Endodermal cell (in vitro differentiated cells): ENCODE results near the gene SINHCAF. TPM values are rescaled to one million over a fixed set of nuclear protein-coding genes. Genes with fewer than 3 reads are reported as not detected.

ENCODE experiments used
- DNase-seq: peaks from one replicate; pipeline ENCODE4 v3.0.0-alpha.2; 2017
- H3K27ac ChIP-seq: 2 replicates; pipeline ENCODE4 v1.5.1; 2013; ENCODE audit warnings: mild to moderate bottlenecking, low read depth, low read length, moderate library complexity
- H3K27me3 ChIP-seq: 2 replicates; pipeline ENCODE4 v1.6.1; 2013; ENCODE audit warnings: mild to moderate bottlenecking, low read length, moderate library complexity; ENCODE audit not compliant: insufficient read depth, control insufficient read depth, poor library complexity, severe bottlenecking
- H3K36me3 ChIP-seq: 2 replicates; pipeline ENCODE4 v1.7.0; 2013; ENCODE audit warnings: mild to moderate bottlenecking, low read length, moderate library complexity; ENCODE audit not compliant: control insufficient read depth, insufficient read depth
- H3K4me1 ChIP-seq: one replicate; pipeline ENCODE4 v1.7.0; 2013; ENCODE audit warnings: low read length; ENCODE audit not compliant: control insufficient read depth, insufficient read depth
- H3K4me3 ChIP-seq: 2 replicates; pipeline ENCODE4 v1.5.1; 2013; ENCODE audit warnings: mild to moderate bottlenecking, low read length, moderate library complexity
- H3K9ac ChIP-seq: 2 replicates; pipeline ENCODE4 v1.6.1; 2013; ENCODE audit warnings: mild to moderate bottlenecking, low read length, moderate library complexity; ENCODE audit not compliant: poor library complexity, severe bottlenecking; ENCODE audit errors: extremely low read depth
- H3K9me3 ChIP-seq: 2 replicates; pipeline ENCODE4 v1.6.1; 2013; ENCODE audit warnings: mild to moderate bottlenecking, low read length, moderate library complexity; ENCODE audit not compliant: control insufficient read depth
- H3K27ac Mint-ChIP-seq: 2 replicates; pipeline ENCODE4 v1.8.0; 2020; ENCODE audit warnings: mixed read lengths
- H3K27me3 Mint-ChIP-seq: 2 replicates; pipeline ENCODE4 v1.8.0; 2021; ENCODE audit warnings: mild to moderate bottlenecking, mixed read lengths; ENCODE audit not compliant: insufficient read depth
- H3K36me3 Mint-ChIP-seq: 2 replicates; pipeline ENCODE4 v1.8.0; 2020; ENCODE audit warnings: low read depth, mixed read lengths
- H3K4me1 Mint-ChIP-seq: 2 replicates; pipeline ENCODE4 v1.8.0; 2020; ENCODE audit warnings: mixed read lengths
- H3K4me3 Mint-ChIP-seq: 2 replicates; pipeline ENCODE4 v1.8.0; 2020; ENCODE audit warnings: mild to moderate bottlenecking, moderate library complexity, mixed read lengths
- H3K9me3 Mint-ChIP-seq: 2 replicates; pipeline ENCODE4 v1.8.0; 2020; ENCODE audit warnings: mild to moderate bottlenecking, mixed read lengths
- CTCF ChIP-seq: fragments of 200-600 bp; sonication (generic); conservative IDR thresholded peaks from 2 replicates; pipeline ENCODE4 v1.5.0; 2021; ENCODE audit warnings: antibody characterized with exemption, mild to moderate bottlenecking
- WGBS, 2 experiments: methylation state at CpG; one replicate each; pipeline versions ENCODE4 v1.1.5 to v1.1.7; 2013; ENCODE audit warnings: missing lambda C conversion rate in 2 of 2, mixed read lengths in 1 of 2; ENCODE audit not compliant: insufficient coverage in 1 of 2, insufficient read length in 1 of 2; 5-methylcytosine and 5-hydroxymethylcytosine counted together
- total RNA-seq, 2 donors: library from RNA; stranded (reverse); fragmentation: NEBNext Ultra II Directional in 1 of 2; extraction: Animal tissue kit (Norgen Biotek cat#: 25700) in 1 of 2; gene quantifications; 2 replicates in 1 of 2; 3 replicates in 1 of 2; pipeline ENCODE4 v1.2.1, GENCODE V29; 2021

The SINHCAF gene
- total RNA-seq, 2 donors from 2014 or later = 323 to 779 TPM

DNA sequence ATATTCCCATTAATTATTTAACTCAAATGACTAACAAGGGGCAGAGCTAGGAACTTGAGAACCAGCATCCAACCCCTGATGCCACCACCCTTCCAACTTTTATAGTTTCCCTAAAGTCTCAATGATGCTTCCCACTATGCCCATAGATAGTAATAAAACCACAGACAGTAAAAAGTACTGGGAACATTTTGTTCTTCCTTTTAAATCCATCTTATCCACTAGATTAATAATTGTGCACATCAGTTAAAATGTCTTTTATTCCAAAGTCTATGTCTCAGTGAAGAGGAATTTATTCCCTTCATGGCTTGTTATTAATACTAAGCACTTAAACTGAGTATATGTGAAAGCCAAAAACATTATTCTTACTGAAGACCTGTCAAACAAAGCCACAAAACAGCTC is 45.8 kb downstream of the SINHCAF start:
- no peak overlapping the region for H3K9ac ChIP-seq
- no peaks in the 10 kb centered on the region for H3K27me3 ChIP-seq
- peaks cover 73% of the 10 kb centered on the region for H3K36me3 ChIP-seq
- Mint-ChIP-seq H3K4me1 (peaks cover 31% of the 10 kb centered on the region), H3K27me3 (no peaks in the 10 kb centered on the region), H3K9me3 (peaks cover 3% of the 10 kb centered on the region), H3K27ac (peak overlapping the region; percentile 5), H3K36me3 (peaks cover 76% of the 10 kb centered on the region), H3K4me3 (no peak overlapping the region)
- H3K27ac ChIP-seq = no peak overlapping the region
- no peak for DNase-seq
- peaks cover 11% of the 10 kb centered on the region for H3K4me1 ChIP-seq
- H3K4me3 ChIP-seq = no peak overlapping the region
- no peak for TF ChIP-seq CTCF
- H3K9me3 ChIP-seq = no peaks in the 10 kb centered on the region

DNA sequence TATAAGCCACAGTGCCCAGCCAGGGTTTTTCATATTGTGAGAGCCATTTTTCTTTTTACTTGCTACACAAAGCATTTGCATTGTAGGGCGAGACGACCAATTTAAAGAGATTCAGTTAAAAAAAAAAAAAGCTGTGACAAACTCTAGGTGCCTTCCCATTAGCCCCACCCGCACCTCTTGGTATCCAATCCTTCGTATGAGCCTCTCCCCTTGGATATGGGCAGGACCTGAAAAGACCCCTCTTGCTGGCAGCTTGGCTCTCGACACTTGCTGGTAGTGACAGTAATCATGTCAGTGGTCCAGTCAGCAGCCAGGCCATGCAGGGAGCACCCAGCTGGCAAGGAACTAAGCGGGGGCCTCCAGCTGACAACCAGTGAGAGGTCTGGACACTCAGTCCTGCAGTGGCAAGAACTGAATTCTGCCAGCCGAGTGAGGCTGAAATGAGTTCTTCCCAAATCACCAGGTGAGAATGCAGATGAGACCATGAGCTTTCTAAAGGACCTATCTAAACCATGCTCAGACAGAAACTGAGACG is 46.5 kb downstream of the SINHCAF start:
- Mint-ChIP-seq H3K9me3 (peaks cover 1% of the 10 kb centered on the region), H3K36me3 (peaks cover 76% of the 10 kb centered on the region), H3K4me3 (no peak overlapping the region), H3K27me3 (no peaks in the 10 kb centered on the region), H3K27ac (peak overlapping the region; percentile 22), H3K4me1 (peaks cover 31% of the 10 kb centered on the region)
- TF ChIP-seq CTCF = no peak
- DNase-seq = peak; percentile 55
- H3K9me3 ChIP-seq = no peaks in the 10 kb centered on the region
- 92 to 93% methylated on average over 5 to 8 of the region's 8 CpGs for WGBS, 2 experiments
- H3K4me1 ChIP-seq = peaks cover 11% of the 10 kb centered on the region
- no peaks in the 10 kb centered on the region for H3K27me3 ChIP-seq
- no peak overlapping the region for H3K9ac ChIP-seq
- no peak overlapping the region for H3K4me3 ChIP-seq
- peak overlapping the region; percentile 72 for H3K27ac ChIP-seq
- peaks cover 72% of the 10 kb centered on the region for H3K36me3 ChIP-seq

GRCh38 chr12:31278832-31279231 is 47.1 kb downstream of the SINHCAF start:
- H3K27ac Mint-ChIP-seq = peak overlapping the region; percentile 22
- no peak overlapping the region for H3K9ac ChIP-seq
- WGBS, 2 experiments = 33 to 88% methylated on average over 1 of the region's 1 CpG
- peaks cover 31% of the 10 kb centered on the region for H3K4me1 Mint-ChIP-seq
- no peaks in the 10 kb centered on the region for H3K9me3 Mint-ChIP-seq
- H3K27me3 Mint-ChIP-seq = no peaks in the 10 kb centered on the region
- DNase-seq = no peak
- H3K9me3 ChIP-seq = no peaks in the 10 kb centered on the region
- no peaks in the 10 kb centered on the region for H3K27me3 ChIP-seq
- H3K27ac ChIP-seq = peak overlapping the region; percentile 72
- peaks cover 11% of the 10 kb centered on the region for H3K4me1 ChIP-seq
- H3K4me3 ChIP-seq = no peak overlapping the region
- peaks cover 68% of the 10 kb centered on the region for H3K36me3 ChIP-seq
- no peak for TF ChIP-seq CTCF
- no peak overlapping the region for H3K4me3 Mint-ChIP-seq
- H3K36me3 Mint-ChIP-seq = peaks cover 74% of the 10 kb centered on the region
